Mesenchymal stem cell (in vitro differentiated cells and primary cell): ENCODE results near the gene SNED1.
A peak's percentile ranks its signal among the peaks of the same experiment; 100 is the strongest.

ENCODE experiments used
- DNase-seq: peaks from one replicate; pipeline ENCODE4 v3.0.0-alpha.2; 2013
- H2AFZ ChIP-seq: one replicate; pipeline ENCODE4 v1.6.1; 2013; ENCODE audit warnings: low read depth, mild to moderate bottlenecking, control low read depth, inconsistent platforms, low read length, moderate library complexity
- H2AK5ac ChIP-seq: 2 replicates; pipeline ENCODE4 v1.6.1; 2013; ENCODE audit warnings: low read length, moderate library complexity, mild to moderate bottlenecking, inconsistent platforms; ENCODE audit not compliant: severe bottlenecking
- H2BK120ac ChIP-seq: one replicate; pipeline ENCODE4 v1.6.1; 2013; ENCODE audit warnings: low read depth, mild to moderate bottlenecking, inconsistent platforms, low read length, moderate library complexity
- H2BK12ac ChIP-seq, 2 experiments: one replicate each; pipeline ENCODE4 v1.6.1; 2013; ENCODE audit warnings: inconsistent platforms in 2 of 2, low read length in 2 of 2, mild to moderate bottlenecking in 2 of 2, moderate library complexity in 2 of 2, control low read depth in 1 of 2
- H2BK15ac ChIP-seq: one replicate; pipeline ENCODE4 v1.6.1; 2013; ENCODE audit warnings: mild to moderate bottlenecking, low read depth, inconsistent platforms; ENCODE audit not compliant: poor library complexity, severe bottlenecking
- H2BK5ac ChIP-seq: 2 replicates; pipeline ENCODE4 v1.6.1; 2013; ENCODE audit warnings: low read depth, mild to moderate bottlenecking, low read length, control low read depth, inconsistent platforms; ENCODE audit not compliant: poor library complexity, severe bottlenecking
- H3K14ac ChIP-seq, 2 experiments: one replicate each; pipeline ENCODE4 v1.6.1; 2013; ENCODE audit warnings: inconsistent platforms in 2 of 2, low read length in 2 of 2, control low read depth in 1 of 2, mild to moderate bottlenecking in 1 of 2, moderate library complexity in 1 of 2
- H3K18ac ChIP-seq, 2 experiments: one replicate each; pipeline ENCODE4 v1.6.1; 2013; ENCODE audit warnings: inconsistent platforms in 2 of 2, low read length in 2 of 2, control low read depth in 1 of 2, low read depth in 1 of 2, mild to moderate bottlenecking in 1 of 2
- H3K23ac ChIP-seq, 2 experiments: one replicate each; pipeline ENCODE4 v1.6.1; 2013; ENCODE audit warnings: inconsistent platforms in 2 of 2, low read length in 2 of 2, mild to moderate bottlenecking in 2 of 2, moderate library complexity in 2 of 2, control low read depth in 1 of 2
- H3K27ac ChIP-seq: 2 replicates; pipeline ENCODE4 v1.5.1; 2013; ENCODE audit warnings: mild to moderate bottlenecking, moderate library complexity, low read length, control low read depth, inconsistent platforms; ENCODE audit not compliant: poor library complexity, severe bottlenecking
- H3K27me3 ChIP-seq, 2 experiments: 2 replicates each; pipeline versions ENCODE4 v1.6.1 to v1.7.0; 2013; ENCODE audit warnings: low read length in 2 of 2, mild to moderate bottlenecking in 2 of 2, moderate library complexity in 2 of 2, control low read depth in 1 of 2, inconsistent platforms in 1 of 2; ENCODE audit not compliant: control insufficient read depth in 1 of 2, insufficient read depth in 1 of 2
- H3K36me3 ChIP-seq, 2 experiments: 2 replicates each; pipeline versions ENCODE4 v1.6.1 to v1.7.0; 2013; ENCODE audit warnings: low read length in 2 of 2, control low read depth in 1 of 2, inconsistent platforms in 1 of 2, low read depth in 1 of 2, mild to moderate bottlenecking in 1 of 2; ENCODE audit not compliant: insufficient read depth in 2 of 2, control insufficient read depth in 1 of 2
- H3K4ac ChIP-seq, 2 experiments: one replicate each; pipeline ENCODE4 v1.6.1; 2013; ENCODE audit warnings: inconsistent platforms in 2 of 2, low read length in 2 of 2, mild to moderate bottlenecking in 2 of 2, moderate library complexity in 2 of 2, control low read depth in 1 of 2, low read depth in 1 of 2
- H3K4me1 ChIP-seq: 2 replicates; pipeline ENCODE4 v1.6.1; 2013; ENCODE audit warnings: low read depth, low read length, control low read depth; ENCODE audit not compliant: control insufficient read depth, insufficient read depth
- H3K4me2 ChIP-seq: 2 replicates; pipeline ENCODE4 v1.6.1; 2013; ENCODE audit warnings: low read length, mild to moderate bottlenecking, inconsistent platforms; ENCODE audit not compliant: poor library complexity, severe bottlenecking
- H3K4me3 ChIP-seq, 2 experiments: 2 replicates each; pipeline versions ENCODE4 v1.5.1 to v1.7.0; 2013; ENCODE audit warnings: low read length in 2 of 2, mild to moderate bottlenecking in 2 of 2, control low read depth in 1 of 2, low read depth in 1 of 2; ENCODE audit not compliant: insufficient read depth in 1 of 2
- H3K79me1 ChIP-seq: replicated peaks from 2 replicates; pipeline ENCODE4 v1.6.1; 2013; ENCODE audit warnings: mild to moderate bottlenecking, control low read depth, low read length, inconsistent platforms; ENCODE audit not compliant: poor library complexity, severe bottlenecking
- H3K9ac ChIP-seq: 2 replicates; pipeline ENCODE4 v1.7.0; 2013; ENCODE audit warnings: mild to moderate bottlenecking, low read length, moderate library complexity
- H3K9me3 ChIP-seq: 2 replicates; pipeline ENCODE4 v1.7.0; 2013; ENCODE audit warnings: mild to moderate bottlenecking, low read length; ENCODE audit not compliant: control insufficient read depth
- H4K8ac ChIP-seq: one replicate; pipeline ENCODE4 v1.6.1; 2013; ENCODE audit warnings: inconsistent platforms, mild to moderate bottlenecking, low read length, moderate library complexity
- H4K91ac ChIP-seq: one replicate; pipeline ENCODE4 v1.6.1; 2013; ENCODE audit warnings: mild to moderate bottlenecking, low read length, inconsistent platforms
- WGBS: methylation state at CpG from one replicate; pipeline ENCODE4 v1.1.7; 2013; ENCODE audit warnings: mixed read lengths; 5-methylcytosine and 5-hydroxymethylcytosine counted together

The SNED1 gene

DNA sequence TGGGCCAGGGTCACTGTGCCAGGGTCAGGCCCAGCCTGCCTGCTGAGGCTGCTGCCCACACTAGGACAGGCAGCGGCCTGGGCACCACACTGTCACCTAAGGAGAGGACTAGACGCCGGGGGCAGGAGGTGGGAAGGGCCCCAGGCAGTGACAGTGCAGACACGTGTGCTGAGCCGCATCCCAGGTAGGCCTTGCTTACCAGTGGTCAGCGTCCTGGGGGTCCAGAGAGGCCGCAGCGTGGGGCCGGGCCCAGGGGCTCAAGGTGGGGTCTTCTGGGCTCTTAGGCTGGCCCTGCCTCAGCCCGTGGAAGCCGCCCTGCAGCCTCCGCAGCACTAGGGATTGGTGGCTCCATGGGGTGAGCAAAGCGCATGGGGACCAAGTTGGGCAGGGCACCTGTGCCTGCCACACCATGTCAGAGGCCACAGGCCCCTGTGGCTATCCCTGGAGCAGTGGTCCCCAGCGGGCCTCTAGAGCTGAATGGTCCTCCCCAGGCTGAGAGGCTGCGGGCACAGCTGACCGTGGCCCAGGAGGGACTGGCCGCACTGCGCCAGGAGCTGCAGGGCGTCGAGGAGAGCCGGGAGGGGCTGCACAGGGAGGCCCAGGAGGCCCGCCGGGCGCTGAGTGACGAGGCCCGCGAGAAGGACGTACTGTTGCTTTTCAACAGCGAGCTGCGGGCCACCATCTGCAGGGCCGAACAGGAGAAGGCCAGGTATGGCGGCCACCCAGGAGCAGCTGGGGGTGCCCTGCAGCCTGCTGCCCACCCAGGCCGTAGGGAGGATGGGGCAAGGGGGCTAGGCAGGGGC is 35.2 kb upstream of the SNED1 start:
- peak overlapping the region; percentile 87 for H3K9ac ChIP-seq
- H3K18ac ChIP-seq = peak overlapping the region; percentile 26 to 87
- 90% methylated on average over 33 of the region's 33 CpGs for WGBS

GRCh38 chr2:240963868-240964703 is 34.3 kb upstream of the SNED1 start:
- Histone ChIP-seq H3K4me2 (no peak overlapping the region), H2BK12ac (peak overlapping the region; percentile 24 to 27), H3K4me3 (no peak overlapping the region), H4K8ac (peak overlapping the region; percentile 16), H3K4ac (no peak overlapping the region), H3K27ac (no peak overlapping the region), H2AFZ (no peak overlapping the region), H3K79me1 (no peaks in the 10 kb centered on the region), H3K14ac (no peak overlapping the region), H3K9ac (no peak overlapping the region), H3K9me3 (no peaks in the 10 kb centered on the region), H2AK5ac (no peak overlapping the region), H4K91ac (peak overlapping the region; percentile 96), H3K27me3 (peaks cover 0 to 6% of the 10 kb centered on the region in 2 experiments), H3K23ac (no peak overlapping the region), H3K18ac (no peak overlapping the region), H2BK15ac (no peak overlapping the region), H2BK120ac (no peak overlapping the region), H3K4me1 (peaks cover 7% of the 10 kb centered on the region), H2BK5ac (peak overlapping the region; percentile 4), H3K36me3 (no peaks in the 10 kb centered on the region)
- WGBS = 94% methylated on average over 19 of the region's 20 CpGs
- DNase-seq = no peak

More for the DNA sequence above, 35.2 kb upstream of the SNED1 start:
- Histone ChIP-seq H3K79me1 (no peaks in the 10 kb centered on the region), H3K27me3 (peaks cover 0 to 7% of the 10 kb centered on the region in 2 experiments), H3K36me3 (no peaks in the 10 kb centered on the region), H4K91ac (peak overlapping the region; percentile 96), H3K27ac (no peak overlapping the region), H3K4me3 (no peak overlapping the region), H2BK120ac (peak overlapping the region; percentile 15), H2BK12ac (peak overlapping the region; percentile 80 to 97), H2AFZ (no peak overlapping the region), H3K14ac (peak overlapping the region in 1 of 2 experiments; percentile 90), H2BK5ac (peak overlapping the region; percentile 4), H2BK15ac (peak overlapping the region; percentile 44), H4K8ac (peak overlapping the region; percentile 70), H2AK5ac (no peak overlapping the region), H3K4me1 (peaks cover 7% of the 10 kb centered on the region), H3K23ac (no peak overlapping the region), H3K4me2 (no peak overlapping the region), H3K4ac (peak overlapping the region; percentile 57 to 71), H3K9me3 (no peaks in the 10 kb centered on the region)
- DNase-seq = no peak

DNA sequence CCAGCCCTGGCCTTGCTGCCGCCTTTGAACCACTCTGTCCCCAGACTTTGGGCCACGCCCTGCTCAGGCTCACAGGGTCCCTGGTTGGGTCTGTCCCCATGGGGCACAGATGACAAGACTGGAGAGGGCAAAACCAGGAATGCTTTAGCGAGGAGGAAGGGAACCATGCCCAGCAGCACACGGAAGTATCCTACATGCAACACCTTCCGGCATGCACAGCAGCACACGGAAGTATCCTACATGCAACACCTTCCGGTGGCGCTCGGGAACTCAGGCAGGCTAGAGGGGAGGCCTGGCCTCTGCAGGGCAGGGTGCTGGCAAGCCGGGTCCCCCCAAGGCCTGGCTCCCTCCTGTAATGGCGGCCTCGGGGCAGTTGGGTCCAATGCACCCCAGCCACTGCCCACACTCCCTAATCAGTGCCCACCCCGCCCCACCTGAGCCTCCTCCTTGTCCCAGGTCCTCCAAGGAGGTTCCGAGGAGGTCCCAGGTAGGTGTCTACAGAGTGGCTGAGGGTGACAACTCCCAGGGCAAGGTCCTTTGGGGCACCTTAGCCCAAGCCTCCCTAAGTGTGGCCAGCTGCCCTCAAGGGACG is 33.6 kb upstream of the SNED1 start:
- Histone ChIP-seq H2BK15ac (no peak overlapping the region), H2BK12ac (no peak overlapping the region), H2AK5ac (no peak overlapping the region), H3K4me3 (no peak overlapping the region), H3K23ac (no peak overlapping the region), H3K4me1 (peaks cover 7% of the 10 kb centered on the region), H3K79me1 (no peaks in the 10 kb centered on the region), H3K4me2 (no peak overlapping the region), H3K4ac (no peak overlapping the region), H3K36me3 (no peaks in the 10 kb centered on the region), H3K9ac (no peak overlapping the region), H2BK120ac (no peak overlapping the region), H3K9me3 (no peaks in the 10 kb centered on the region), H2BK5ac (no peak overlapping the region), H3K18ac (peak overlapping the region in 1 of 2 experiments; percentile 18), H3K27me3 (no peaks in the 10 kb centered on the region), H3K14ac (no peak overlapping the region), H4K91ac (no peak overlapping the region), H2AFZ (no peak overlapping the region), H4K8ac (no peak overlapping the region), H3K27ac (no peak overlapping the region)
- WGBS = 91% methylated on average over 13 of the region's 15 CpGs
- DNase-seq = no peak
